ENCODE data around the gene FCHO1. TPM values are rescaled to one million over a fixed set of nuclear protein-coding genes. Genes with fewer than 3 reads are reported as not detected.
"Not testable (repeated sequence)": the region's sequence is repeated elsewhere in the genome, so short reads cannot be mapped to it uniquely, and the experiment has no call there.

FCHO1 gene
- total RNA-seq, 1 donor from 2014 or later: 19.8 TPM

DNA sequence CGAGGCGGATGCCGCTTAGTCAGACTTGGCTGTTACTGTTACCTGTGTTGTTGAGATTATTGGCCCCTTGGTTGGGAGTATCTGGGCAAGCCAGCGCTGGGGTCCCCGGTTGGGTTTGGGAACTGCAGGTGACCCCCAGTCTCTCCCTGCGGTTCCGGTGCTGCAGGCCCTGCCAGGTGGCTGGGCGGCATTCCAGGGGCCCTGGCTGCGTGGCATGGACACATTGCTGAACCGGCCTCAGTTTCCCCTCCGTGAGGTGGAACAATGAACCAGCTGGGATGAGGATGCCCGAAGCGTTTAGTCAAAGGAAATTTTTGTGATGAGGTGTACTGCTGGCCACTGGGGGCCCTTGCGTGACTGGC, 44.2 kb downstream of the FCHO1 start:
- DNase-seq (ENCODE audit: low spot score): no peak

DNA sequence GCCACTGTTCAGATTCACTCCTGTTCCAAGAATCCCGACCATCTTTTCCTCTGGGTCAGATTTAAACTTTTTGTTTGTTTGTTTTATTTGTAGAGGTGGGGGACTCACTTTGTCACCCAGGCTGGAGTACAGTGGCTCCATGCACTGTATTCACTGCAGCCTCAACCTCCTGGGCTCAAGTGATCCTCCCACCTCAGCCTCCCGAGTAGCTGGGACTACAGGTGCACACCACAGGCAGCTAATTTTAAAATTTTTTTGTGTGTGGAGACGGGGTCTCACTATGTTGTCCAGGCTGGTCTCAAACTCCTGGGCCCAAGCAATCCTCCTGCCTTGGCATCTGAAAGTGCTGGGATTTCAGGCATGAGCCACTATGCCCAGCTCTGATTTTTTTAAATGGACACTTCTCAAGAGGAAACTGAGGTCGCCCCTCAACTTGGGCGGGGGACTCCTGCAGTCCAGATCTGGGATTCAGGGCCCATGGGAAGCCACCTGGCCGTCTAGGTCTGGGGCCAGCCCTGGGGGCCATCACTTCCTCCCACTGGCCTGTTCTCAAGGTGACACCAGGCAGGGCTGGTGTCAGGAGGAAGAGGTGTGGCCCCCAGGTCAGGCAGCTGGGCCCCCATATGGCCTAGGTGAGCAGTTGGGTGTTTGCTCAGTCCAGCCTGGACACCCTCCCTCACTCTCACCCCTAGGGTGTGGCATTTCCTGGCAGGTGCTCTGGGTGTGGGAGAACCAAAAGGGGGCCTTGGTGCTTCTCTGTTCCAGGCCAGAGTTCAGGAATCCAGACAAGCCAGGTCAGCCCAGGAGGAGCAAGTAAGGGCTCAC, 44.9 kb downstream of the FCHO1 start:
- peak; percentile 57 for DNase-seq (ENCODE audit: low spot score)

DNA sequence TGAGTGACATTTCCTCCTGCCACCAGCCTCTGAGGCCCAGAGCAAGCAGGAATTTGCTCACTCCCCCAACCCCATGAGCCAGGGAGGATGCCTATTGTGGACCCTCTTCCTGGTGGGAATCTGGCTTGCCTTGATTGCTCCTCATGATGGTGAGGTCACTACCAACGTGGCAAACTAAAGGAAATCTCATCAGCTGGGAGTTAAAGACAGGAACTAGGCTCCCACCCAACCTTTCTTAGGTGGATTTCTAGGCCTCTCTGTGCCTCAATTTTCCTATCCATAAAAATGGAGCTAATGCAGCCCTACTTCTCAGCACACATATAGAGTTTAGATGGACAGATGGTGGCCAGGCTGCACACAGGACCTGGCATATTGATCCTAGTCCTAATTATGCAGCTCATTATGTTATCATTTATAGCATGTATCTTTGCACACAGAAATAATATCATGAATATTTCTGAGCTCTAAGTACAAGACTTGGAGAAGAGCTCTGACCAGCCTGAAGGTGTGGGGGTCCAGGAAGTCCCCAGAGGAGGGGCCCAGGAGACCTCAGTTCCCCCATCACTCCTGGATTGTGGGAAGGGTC, 45.7 kb downstream of the FCHO1 start:
- no peak for DNase-seq (ENCODE audit: low spot score)

DNA sequence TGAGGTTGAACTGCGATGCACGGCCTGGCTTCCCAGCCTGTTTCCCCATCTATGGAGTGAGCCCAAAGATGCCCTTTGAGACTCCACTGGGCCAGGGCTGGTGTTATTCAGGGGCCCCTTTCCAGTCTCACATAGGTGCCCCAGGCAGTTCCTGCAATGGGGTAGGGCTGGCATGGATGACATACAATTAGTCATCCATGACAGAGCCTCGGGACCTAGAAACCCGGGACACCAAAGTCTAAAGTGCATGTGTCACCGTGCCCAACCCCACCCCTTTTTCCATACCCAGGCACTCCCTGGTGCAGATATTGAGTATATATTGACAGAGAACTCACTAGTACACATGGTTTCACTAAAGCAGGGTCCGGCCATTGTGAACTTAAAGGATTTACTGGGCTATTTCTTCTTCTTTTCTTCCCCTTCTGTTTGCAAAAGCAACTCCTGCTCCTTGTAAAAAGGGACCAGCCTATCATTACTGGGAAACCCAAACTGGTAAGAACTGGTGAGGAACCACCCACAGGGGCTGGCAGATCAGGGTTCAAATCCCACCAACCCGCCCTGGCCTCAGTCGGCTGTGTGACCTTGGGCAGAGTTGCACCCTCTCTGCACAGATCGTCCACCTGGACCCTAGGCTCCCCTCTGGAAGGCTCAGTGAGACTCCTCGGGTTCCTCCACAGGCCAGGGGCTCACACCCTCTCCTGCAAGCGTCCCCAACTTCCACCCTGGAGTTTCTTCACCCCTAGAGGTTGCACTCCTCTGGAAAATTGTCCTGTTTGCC, 46.3 kb downstream of the FCHO1 start:
- peak; percentile 91 for DNase-seq (ENCODE audit: low spot score)

DNA sequence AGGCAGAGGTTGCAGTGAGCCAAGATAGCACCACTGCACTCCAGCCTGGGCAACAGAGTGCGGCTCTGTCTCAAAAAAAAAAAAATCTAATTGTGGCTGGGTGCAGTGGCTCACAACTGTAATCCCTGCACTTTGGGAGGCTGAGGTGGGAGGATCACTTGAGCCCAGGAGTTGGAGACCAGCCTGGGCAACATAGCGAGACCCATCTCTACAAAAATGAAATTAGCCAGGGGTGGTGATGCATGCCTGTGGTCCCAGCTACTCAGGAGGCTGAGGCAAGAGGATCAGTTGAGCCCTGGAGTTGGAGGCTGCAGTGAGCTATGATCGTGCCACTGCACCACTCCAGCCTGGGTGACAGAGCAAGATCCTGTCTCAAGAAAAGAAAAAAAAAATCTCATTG, 47.3 kb downstream of the FCHO1 start:
- DNase-seq (ENCODE audit: low spot score): not testable (repeated sequence)

DNA sequence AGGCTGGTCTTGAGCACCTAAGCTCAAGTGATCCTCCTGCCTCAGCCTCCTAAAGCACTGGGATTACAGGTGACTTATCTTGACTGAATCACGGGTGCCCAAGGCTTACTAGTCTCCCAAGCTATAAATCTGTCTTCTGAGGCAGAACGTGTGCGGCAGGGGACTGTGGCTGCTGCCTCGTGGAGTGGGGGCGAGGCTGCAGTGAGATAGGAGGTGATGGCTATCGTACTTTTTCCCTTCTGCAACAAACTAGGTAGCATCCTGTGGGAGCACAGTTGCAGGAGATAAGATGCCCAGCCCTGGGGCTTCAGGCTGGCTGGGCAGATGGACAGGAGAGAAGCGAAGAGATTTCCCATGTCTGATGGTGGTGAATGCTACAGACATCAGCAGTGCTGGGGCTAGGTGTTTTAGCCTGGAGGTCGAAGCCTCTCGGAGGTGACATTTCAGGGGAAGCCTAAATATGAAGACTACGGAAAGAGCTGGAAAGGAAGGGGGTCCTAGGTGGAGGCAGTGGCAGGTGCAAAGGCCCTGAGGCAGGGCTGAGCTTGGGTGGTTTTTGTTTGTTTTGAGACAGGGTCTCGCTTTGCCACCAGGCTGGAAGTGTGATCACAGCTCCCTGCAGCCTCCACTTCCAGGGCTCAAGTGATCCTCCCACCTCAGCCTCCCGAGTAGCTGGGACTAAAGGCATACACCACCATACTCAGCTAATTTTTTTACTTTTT, 51.0 kb downstream of the FCHO1 start:
- no peak for DNase-seq (ENCODE audit: low spot score)

DNA sequence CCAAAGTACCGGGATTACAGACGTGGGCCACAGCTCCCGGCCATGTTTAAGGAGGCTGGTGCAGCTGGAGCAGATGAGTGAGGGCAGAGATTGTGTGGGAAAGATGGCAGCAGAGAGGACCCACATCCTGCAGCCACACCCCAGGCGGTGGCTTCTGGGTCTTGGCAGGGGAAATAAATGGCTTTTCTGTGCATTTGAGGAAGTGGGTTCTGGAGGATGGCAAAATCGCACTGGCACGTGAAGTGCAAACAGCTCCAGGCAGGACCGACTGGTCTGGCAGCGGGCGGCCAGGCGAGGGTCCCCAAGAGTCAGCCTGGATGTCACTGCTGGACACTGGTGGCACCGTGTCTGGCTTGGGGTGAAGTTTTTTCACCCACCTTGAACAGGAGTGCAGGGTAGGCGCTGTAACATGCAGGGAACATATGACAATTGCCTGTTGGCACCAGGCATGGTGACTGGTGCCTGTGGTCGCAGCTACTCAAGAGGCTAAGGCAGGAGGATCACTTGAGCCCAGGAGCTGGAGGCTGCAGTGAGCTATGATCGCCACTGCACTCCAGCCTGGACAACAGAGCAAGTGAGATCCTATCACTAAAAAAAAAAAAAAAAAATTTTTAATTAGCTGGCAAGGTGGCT, 52.1 kb downstream of the FCHO1 start:
- no peak for DNase-seq (ENCODE audit: low spot score)

DNA sequence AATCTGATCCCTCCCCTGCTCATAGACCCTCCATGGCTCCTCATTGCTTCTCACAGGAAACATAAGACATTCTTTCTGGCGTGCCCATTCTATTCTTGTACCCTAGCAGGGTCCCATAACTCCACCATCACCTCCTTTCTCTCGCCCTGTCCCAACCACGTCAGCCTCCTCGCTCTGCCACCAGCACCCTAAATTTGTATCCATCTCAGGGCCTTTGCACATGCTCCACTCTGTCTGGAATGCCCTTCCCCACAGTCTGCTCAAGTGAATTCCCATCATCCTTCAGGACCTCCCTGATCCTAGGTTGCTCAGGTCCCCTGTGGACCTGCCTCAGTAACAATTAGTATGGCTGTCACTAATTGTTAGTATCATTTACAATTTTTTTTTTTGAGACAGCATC, 54.1 kb downstream of the FCHO1 start:
- DNase-seq (ENCODE audit: low spot score): no peak

DNA sequence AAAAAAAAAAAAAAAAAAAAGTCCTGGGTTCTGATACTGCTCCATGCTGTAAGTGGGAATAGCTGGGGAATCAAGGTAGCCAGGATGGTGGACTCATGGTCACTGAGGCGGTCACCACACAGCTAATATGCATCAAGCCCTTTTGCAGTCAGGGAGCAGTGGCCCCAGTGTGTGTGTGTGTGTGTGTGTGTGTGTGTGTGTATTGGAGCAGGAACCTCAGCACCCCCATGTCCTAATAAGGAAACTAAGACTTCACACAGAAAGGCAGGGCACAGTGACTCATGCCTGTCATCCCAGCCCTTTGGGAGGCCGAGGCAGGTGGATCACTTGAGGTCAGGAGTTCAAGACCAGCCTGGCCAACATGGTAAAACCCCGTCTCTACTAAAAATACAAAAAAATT, 55.7 kb downstream of the FCHO1 start:
- DNase-seq (ENCODE audit: low spot score): no peak

DNA sequence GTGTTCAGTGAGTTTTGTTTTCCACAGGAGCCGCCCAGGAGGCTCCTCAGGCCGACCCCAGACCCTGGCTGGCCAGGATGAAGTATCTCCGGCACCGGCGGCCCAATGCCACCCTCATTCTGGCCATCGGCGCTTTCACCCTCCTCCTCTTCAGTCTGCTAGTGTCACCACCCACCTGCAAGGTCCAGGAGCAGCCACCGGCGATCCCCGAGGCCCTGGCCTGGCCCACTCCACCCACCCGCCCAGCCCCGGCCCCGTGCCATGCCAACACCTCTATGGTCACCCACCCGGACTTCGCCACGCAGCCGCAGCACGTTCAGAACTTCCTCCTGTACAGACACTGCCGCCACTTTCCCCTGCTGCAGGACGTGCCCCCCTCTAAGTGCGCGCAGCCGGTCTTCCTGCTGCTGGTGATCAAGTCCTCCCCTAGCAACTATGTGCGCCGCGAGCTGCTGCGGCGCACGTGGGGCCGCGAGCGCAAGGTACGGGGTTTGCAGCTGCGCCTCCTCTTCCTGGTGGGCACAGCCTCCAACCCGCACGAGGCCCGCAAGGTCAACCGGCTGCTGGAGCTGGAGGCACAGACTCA, 56.5 kb downstream of the FCHO1 start:
- no peak for DNase-seq (ENCODE audit: low spot score)

DNA sequence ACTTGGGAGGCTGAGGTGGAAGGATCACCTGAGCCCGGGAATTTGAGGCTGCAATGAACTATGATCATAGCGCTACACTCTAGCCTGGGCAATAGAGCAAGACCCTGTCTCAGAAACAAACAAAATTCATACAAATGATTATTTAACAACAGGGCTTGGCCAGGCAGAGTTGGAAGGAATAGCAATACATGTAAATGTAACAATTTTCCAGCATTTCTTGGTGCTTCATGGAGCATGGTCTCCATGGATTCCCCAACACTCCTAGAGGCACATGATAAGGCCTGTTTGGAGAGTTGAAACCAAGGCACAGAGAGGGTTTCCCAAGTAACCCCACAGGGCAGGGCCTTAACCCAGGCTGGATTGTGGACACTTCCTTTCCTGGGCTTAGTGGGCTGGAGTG, 59.8 kb downstream of the FCHO1 start:
- no peak for DNase-seq (ENCODE audit: low spot score)

DNA sequence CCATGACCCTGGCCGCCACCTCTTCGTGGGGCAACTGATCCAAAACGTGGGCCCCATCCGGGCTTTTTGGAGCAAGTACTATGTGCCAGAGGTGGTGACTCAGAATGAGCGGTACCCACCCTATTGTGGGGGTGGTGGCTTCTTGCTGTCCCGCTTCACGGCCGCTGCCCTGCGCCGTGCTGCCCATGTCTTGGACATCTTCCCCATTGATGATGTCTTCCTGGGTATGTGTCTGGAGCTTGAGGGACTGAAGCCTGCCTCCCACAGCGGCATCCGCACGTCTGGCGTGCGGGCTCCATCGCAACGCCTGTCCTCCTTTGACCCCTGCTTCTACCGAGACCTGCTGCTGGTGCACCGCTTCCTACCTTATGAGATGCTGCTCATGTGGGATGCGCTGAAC, 60.4 kb downstream of the FCHO1 start:
- no peak for DNase-seq (ENCODE audit: low spot score)

DNA sequence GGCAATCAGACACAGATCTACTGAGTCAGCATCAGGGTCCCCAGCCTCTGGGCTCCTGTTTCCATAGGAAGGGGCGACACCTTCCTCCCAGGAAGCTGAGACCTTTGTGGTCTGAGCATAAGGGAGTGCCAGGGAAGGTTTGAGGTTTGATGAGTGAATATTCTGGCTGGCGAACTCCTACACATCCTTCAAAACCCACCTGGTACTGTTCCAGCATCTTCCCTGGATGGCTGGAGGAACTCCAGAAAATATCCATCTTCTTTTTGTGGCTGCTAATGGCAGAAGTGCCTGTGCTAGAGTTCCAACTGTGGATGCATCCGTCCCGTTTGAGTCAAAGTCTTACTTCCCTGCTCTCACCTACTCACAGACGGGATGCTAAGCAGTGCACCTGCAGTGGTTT, 60.8 kb downstream of the FCHO1 start:
- DNase-seq (ENCODE audit: low spot score): no peak

DNA sequence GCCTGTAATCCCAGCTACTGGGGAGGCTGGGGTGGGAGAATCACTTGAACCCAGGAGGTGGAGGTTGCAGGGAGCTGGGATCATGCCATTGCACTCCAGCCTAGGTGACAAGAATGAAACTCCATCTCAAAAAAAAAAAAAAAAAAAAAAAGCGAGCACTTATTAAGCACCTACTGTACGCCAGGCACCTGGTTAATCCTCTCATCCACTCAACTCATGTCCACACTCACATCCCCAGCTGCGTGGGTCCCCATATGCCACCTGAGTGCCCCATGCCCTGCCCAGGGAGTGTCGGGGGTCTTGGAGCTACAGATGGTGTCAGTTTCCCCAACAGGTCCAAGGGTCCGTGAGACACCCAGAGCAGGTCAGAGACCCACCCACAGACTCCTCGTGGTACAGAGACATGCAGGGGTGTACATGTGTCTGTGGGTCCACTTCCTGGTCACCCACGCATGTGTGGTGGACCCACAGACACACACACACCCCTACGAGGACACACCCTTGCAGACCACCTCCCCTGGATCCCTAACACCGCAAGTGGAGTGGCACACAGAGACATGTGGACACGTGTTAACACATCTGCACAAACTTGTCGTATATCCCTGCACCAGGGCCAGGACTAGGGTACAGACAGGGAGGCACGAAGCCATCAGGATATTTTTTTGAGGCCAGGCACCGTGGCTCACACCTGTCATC, 66.5 kb downstream of the FCHO1 start:
- no peak for DNase-seq (ENCODE audit: low spot score)

DNA sequence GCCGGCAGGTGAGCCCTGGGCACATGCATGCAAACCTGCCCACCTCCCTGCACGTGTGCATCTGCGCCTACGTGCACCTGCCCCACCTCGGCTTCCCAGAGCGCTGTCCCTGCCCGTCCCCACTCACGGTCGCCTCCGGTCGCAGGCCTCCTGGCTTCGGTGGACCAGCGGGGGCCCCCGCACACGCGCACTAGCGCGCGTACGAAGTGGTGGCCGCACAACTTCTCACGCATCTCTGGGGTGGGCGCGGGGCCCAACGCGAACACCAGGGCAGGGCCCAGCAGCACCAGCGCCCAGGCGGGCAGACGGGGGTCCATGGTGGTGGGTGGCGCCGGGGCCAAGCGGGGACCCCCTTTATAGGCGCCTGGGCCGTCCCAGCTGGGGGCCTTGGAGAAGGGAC, 69.9 kb downstream of the FCHO1 start, which contains the start of gene INSL3:
Gene INSL3 (minus strand): TSS at position 330 of the 400 bp plus-strand sequence. CDS start 13 bp downstream, at position 317.
- no peak for DNase-seq (ENCODE audit: low spot score)

DNA sequence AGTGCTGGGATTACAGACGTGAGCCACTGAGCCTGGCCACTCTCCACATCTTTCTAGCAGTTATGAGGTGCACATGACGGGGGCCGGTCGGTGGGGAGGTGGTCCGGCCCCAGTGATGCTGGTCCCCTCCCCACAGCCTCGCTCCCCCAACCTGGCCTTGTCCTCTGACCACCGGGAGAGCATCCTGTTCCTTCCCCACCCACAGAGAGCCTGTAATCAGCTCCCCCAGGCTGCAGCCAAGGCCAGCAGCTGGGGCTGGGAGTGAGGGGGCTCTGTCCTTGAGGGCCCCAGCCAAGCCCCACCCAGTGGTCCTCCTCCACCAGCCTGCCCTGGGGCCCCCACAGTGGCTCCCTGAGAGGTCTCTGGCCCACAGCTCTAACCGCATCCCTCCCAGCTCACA, 73.1 kb downstream of the FCHO1 start:
- no peak for DNase-seq (ENCODE audit: low spot score)

DNA sequence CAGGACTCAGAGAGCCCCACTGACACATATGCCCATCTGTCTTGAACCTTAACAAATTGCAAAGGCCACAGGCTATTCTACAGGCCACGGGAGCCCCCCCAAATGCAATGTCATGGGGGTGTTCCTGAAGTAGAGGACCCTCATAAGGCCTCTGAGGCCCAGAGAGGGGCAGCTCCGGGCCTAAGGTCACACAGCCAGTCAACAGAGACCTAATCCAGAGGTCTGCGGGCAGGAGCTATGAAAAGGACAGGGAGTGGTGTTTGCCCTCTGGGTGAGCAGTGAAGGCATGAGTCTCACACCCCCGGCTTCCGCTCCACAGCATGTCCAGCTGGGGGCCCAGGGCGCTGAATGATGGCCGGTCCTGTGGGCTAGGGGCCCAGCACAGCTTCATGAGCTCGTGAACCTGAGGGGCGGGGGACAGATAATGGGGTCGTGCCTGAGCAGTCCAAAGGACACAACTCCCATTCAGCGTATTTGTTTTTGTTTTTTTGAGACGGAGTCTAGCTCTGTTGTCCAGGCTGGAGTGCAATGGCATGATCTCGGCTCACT, 75.3 kb downstream of the FCHO1 start:
- DNase-seq (ENCODE audit: low spot score): no peak

DNA sequence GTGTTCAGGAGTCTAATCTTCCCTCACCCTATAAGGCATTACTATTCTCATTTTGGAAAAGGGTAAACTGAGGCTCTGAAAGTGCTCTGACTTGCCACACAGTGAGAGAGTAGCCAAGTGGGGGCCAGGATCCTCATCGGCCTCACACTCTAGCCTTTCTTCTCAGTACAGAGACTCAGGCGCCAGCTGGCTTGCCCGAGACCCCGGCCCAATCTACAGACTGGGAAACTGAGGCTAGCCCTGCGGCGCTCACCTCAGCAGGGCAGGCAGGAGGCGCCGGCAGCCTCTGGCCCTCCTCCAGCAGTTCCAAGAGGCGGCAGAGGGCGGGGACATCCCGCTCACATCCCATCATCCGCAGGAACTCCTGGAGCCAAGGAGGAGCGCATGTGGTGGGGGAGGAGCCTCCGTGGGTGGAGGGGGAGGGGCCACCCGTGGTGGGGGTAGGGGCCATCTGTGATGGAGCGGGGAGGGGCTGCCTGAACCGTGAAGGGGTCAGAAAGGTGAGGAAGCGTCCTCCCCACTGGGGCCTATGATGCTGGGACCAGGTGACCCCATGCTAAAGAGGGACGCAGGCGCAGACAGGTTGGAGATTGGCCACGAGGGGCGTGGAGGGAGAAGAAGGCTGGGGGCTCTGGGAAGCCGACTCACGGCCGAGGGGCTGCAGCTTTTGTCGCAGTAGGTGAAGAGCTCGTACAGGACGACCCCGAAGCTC, 78.7 kb downstream of the FCHO1 start:
- DNase-seq (ENCODE audit: low spot score): peak; percentile 44

DNA sequence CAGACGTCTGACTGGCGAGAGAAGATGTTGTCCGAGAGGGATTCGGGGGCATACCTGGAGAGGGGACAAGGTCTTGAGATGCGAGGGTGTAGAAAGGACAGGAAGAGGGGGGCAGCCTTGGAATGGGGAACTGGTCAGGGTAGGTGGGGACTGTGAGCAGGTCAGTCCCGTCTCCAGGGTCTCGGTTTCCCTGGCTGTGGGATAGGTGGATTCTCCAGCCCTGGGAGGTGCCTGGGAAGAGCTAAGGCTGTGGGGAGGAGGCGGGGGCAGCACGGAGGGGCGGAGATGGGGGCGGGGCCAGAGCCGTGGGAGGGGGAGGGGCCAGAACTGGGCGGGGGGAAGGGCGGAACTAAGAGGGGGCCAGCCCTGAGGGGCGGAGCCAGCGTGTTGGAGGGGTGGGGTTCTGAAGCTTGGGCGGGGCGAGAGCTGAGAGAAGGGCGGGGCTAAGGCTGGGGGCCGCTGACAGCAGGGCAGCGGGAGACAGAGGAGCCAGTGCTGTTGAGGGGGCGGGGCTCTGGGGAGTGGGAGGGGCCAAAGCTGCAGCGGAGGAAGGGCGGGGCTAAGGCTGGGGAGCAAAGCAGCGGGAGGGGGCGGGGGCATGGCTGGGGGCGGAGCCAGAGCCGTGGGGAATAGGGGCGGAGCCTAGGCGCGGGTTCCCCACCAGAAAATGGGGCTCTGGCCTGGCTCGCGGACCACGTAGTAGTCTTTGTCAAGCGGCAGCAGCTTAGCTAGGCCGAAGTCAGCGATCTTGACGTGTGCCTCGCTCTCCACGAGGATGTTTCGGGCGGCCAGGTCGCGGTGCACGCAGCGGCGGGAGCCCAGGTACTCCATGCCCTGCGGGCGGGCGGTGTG, 79.5 kb downstream of the FCHO1 start:
- DNase-seq (ENCODE audit: low spot score): peak; percentile 91
